ENCODE measurements around the gene ATOX1. TPM values are rescaled to one million over a fixed set of nuclear protein-coding genes. Genes with fewer than 3 reads are reported as not detected.

ATOX1 gene
- total and polyA plus RNA-seq, 2 of the 8 experiments (the other 6 are each of a cell fraction or from before 2014, with no cell fraction given): 79.9 to 232 TPM

DNA sequence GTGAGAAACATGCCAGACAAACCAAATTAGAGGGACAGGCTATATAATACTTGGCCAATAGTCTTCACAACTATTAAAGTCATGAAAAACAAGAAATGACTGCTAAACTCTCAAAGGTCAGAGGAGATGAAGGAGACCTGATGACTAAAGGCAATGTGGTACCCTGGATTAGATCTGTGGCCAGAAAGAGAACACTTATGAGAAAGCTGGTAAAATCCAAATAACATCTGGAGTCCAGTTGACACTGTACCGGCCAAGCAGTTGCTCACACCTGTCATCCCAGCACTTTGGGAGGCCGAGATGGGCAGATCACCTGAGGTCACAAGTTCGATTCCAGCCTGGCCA is 24.4 kb downstream of the ATOX1 start (continued):
- TF ChIP-seq SIN3A (conservative IDR thresholded peaks at IDR 0.05 in 1 of 2, IDR thresholded peaks at IDR 0.05 in 1 of 2; ENCODE audit: low read depth in 1 of 2, low read length in 2 of 2) (no peak), KDM4A (IDR thresholded peaks at IDR 0.05; ENCODE audit: low read depth, low read length, severe bottlenecking) (no peak), CEBPB (IDR thresholded peaks at IDR 0.05; ENCODE audit: low read depth, low read length) (no peak), ASH2L (IDR thresholded peaks at IDR 0.05; ENCODE audit: low read length) (no peak), PHF8 (conservative IDR thresholded peaks at IDR 0.05; ENCODE audit: low read depth, low read length) (no peak)

All from H1 (cell line).